ENCODE measurements around the gene OR10A5.
A peak's percentile ranks its signal among the peaks of the same experiment; 100 is the strongest.
"Not testable (repeated sequence)": the region's sequence is repeated elsewhere in the genome, so short reads cannot be mapped to it uniquely, and the experiment has no call there.

Gene OR10A5

GRCh38 chr11:6845383-6845782 lies at the start of gene OR10A5:
OR10A5 (plus strand) TSS chr11:6845683; CDS start chr11:6845683, 0 bp downstream.
- DNase-seq: no peak

- DNase-seq: no peak
These were observed 46.1 kb upstream of the OR10A5 start, which contains the start of gene OR6A2 for GRCh38 chr11:6799402-6799801. OR6A2 (minus strand) TSS chr11:6799689; CDS start chr11:6795708, 3,981 bp downstream.

- not testable (repeated sequence) for DNase-seq
These were observed 44.4 kb upstream of the OR10A5 start for GRCh38 chr11:6801075-6801474.

GRCh38 chr11:6812390-6813005 lies 33.0 kb upstream of the OR10A5 start:
- DNase-seq: peak; percentile 62

- DNase-seq: peak; percentile 19
These were observed 31.8 kb upstream of the OR10A5 start for GRCh38 chr11:6813656-6814055.

- DNase-seq: no peak
These were observed 27.8 kb upstream of the OR10A5 start for GRCh38 chr11:6817694-6818093.

GRCh38 chr11:6818967-6819366 lies 26.5 kb upstream of the OR10A5 start:
- no peak for DNase-seq

- peak; percentile 32 for DNase-seq
These were observed 21.2 kb upstream of the OR10A5 start for GRCh38 chr11:6824136-6824823.

- DNase-seq: no peak
These were observed 20.2 kb upstream of the OR10A5 start for GRCh38 chr11:6825231-6825744.

GRCh38 chr11:6828103-6828502 lies 17.4 kb upstream of the OR10A5 start:
- no peak for DNase-seq

- DNase-seq: peak; percentile 50
These were observed 12.1 kb upstream of the OR10A5 start for GRCh38 chr11:6833356-6833755.

- no peak for DNase-seq
These were observed 11.5 kb upstream of the OR10A5 start for GRCh38 chr11:6834021-6834420.

- DNase-seq: no peak
These were observed 3.8 kb upstream of the OR10A5 start for GRCh38 chr11:6841694-6842093.

GRCh38 chr11:6843670-6844069 lies 1.8 kb upstream of the OR10A5 start:
- no peak for DNase-seq

GRCh38 chr11:6844356-6844755 lies 1.1 kb upstream of the OR10A5 start:
- no peak for DNase-seq

- DNase-seq: no peak
These were observed 5.0 kb downstream of the OR10A5 start for GRCh38 chr11:6850526-6850925.

GRCh38 chr11:6854801-6855200 lies 9.3 kb downstream of the OR10A5 start:
- not testable (repeated sequence) for DNase-seq

- peak; percentile 55 for DNase-seq
These were observed 10.6 kb downstream of the OR10A5 start for GRCh38 chr11:6855971-6856541.

- no peak for DNase-seq
These were observed 11.4 kb downstream of the OR10A5 start for GRCh38 chr11:6856871-6857270.

- no peak for DNase-seq
These were observed 17.5 kb downstream of the OR10A5 start, which contains the start of gene OR10A2 for GRCh38 chr11:6862961-6863360. OR10A2 (plus strand) TSS chr11:6863057; CDS start chr11:6869755, 6,698 bp downstream.

- DNase-seq: no peak
These were observed 19.0 kb downstream of the OR10A5 start for GRCh38 chr11:6864438-6864837.

- DNase-seq: no peak
These were observed 25.8 kb downstream of the OR10A5 start for GRCh38 chr11:6871278-6871677.

- no peak for DNase-seq
These were observed 30.3 kb downstream of the OR10A5 start for GRCh38 chr11:6875761-6876160.

- no peak for DNase-seq
These were observed 30.8 kb downstream of the OR10A5 start, which contains the start of gene OR10A4 for GRCh38 chr11:6876325-6876724. OR10A4 (plus strand) TSS chr11:6876625; CDS start chr11:6876648, 23 bp downstream.
